GM23338 (cell line): Measurements from ENCODE around the gene IL21R. TPM values are rescaled to one million over a fixed set of nuclear protein-coding genes. Genes with fewer than 3 reads are reported as not detected.

Experiments
- ATAC-seq: fragments of 200-7000 bp; cut with Tn5 transposase; 3 replicates; pipeline ENCODE4 v1.9.1; 2020
- DNase-seq: peaks from one replicate; pipeline ENCODE4 v3.0.0-alpha.2; 2015; ENCODE audit warnings: low spot score
- H2AFZ ChIP-seq: fragments of 200-600 bp; sonication (generic); 2 replicates; pipeline ENCODE4 v1.8.0; 2016; ENCODE audit warnings: antibody characterized with exemption, mild to moderate bottlenecking, moderate library complexity
- H3F3A ChIP-seq: fragments of 200-600 bp; sonication (generic); replicated peaks from 2 replicates; pipeline ENCODE4 v1.8.0; 2017; ENCODE audit warnings: antibody characterized with exemption, mixed run types, low read depth
- H3K27ac ChIP-seq: fragments of 200-600 bp; sonication (generic); 2 replicates; pipeline ENCODE4 v1.6.1; 2016; ENCODE audit warnings: low read depth
- H3K27me3 ChIP-seq: fragments of 200-600 bp; sonication (generic); 2 replicates; pipeline ENCODE4 v1.8.0; 2016; ENCODE audit warnings: mild to moderate bottlenecking, mixed run types, moderate library complexity; ENCODE audit not compliant: insufficient read depth
- H3K36me3 ChIP-seq: fragments of 200-600 bp; sonication (generic); 2 replicates; pipeline ENCODE4 v1.8.0; 2016; ENCODE audit warnings: mild to moderate bottlenecking; ENCODE audit not compliant: insufficient read depth
- H3K4me1 ChIP-seq: fragments of 200-600 bp; sonication (generic); 2 replicates; pipeline ENCODE4 v1.8.0; 2016; ENCODE audit warnings: mild to moderate bottlenecking, moderate library complexity; ENCODE audit not compliant: insufficient read depth
- H3K4me2 ChIP-seq: fragments of 200-600 bp; sonication (generic); 2 replicates; pipeline ENCODE4 v1.7.1; 2017; ENCODE audit warnings: mixed run types
- H3K4me3 ChIP-seq: fragments of 200-600 bp; sonication (generic); 2 replicates; pipeline ENCODE4 v1.6.1; 2016; ENCODE audit warnings: mixed run types
- H3K79me2 ChIP-seq: fragments of 200-600 bp; sonication (generic); replicated peaks from 2 replicates; pipeline ENCODE4 v1.8.0; 2017; ENCODE audit warnings: mild to moderate bottlenecking; ENCODE audit not compliant: insufficient read depth
- H3K9me2 ChIP-seq: fragments of 200-600 bp; sonication (generic); 2 replicates; pipeline ENCODE4 v1.8.0; 2017; ENCODE audit not compliant: insufficient read depth
- H4K20me1 ChIP-seq: fragments of 200-600 bp; sonication (generic); replicated peaks from 2 replicates; pipeline ENCODE4 v1.8.0; 2017; ENCODE audit warnings: mild to moderate bottlenecking; ENCODE audit not compliant: insufficient read depth
- H3K27ac Mint-ChIP-seq: 2 replicates; pipeline ENCODE4 v1.8.0; 2020; ENCODE audit warnings: inconsistent platforms, mild to moderate bottlenecking, moderate library complexity, mixed read lengths
- H3K27me3 Mint-ChIP-seq: 3 replicates; pipeline ENCODE4 v1.8.0; 2022; ENCODE audit warnings: low read depth, mild to moderate bottlenecking, moderate library complexity, mixed read lengths, inconsistent platforms; ENCODE audit not compliant: insufficient read depth, poor library complexity
- H3K36me3 Mint-ChIP-seq: 3 replicates; pipeline ENCODE4 v1.8.0; 2021; ENCODE audit warnings: low read depth, mild to moderate bottlenecking, inconsistent platforms, moderate library complexity, mixed read lengths
- H3K4me1 Mint-ChIP-seq: 3 replicates; pipeline ENCODE4 v1.8.0; 2020; ENCODE audit warnings: mild to moderate bottlenecking, inconsistent platforms, mixed read lengths
- H3K4me3 Mint-ChIP-seq: 3 replicates; pipeline ENCODE4 v1.8.0; 2021; ENCODE audit warnings: moderate library complexity, mild to moderate bottlenecking, inconsistent platforms, mixed read lengths
- H3K9me3 Mint-ChIP-seq: 3 replicates; pipeline ENCODE4 v1.8.0; 2020; ENCODE audit warnings: moderate library complexity, mild to moderate bottlenecking, inconsistent platforms, mixed read lengths
- CREB1 ChIP-seq: fragments of 250-450 bp; sonication (Bioruptor Pico); IDR thresholded peaks from 2 replicates; pipeline ENCODE4 v1.5.0; 2020; ENCODE audit warnings: low read depth, mild to moderate bottlenecking, moderate library complexity
- EZH2 ChIP-seq: fragments of 200-600 bp; sonication (generic); IDR thresholded peaks from one replicate; pipeline ENCODE4 v1.8.0; 2017; ENCODE audit warnings: antibody characterized with exemption, mild to moderate bottlenecking, low read depth; ENCODE audit not compliant: unreplicated experiment
- EZH2phosphoT487 ChIP-seq: fragments of 200-600 bp; sonication (generic); IDR thresholded peaks from one replicate; pipeline ENCODE4 v1.8.1; 2018; ENCODE audit warnings: antibody characterized with exemption; ENCODE audit not compliant: unreplicated experiment
- JUNB ChIP-seq: IDR thresholded peaks from one replicate; pipeline ENCODE4 v1.6.1; 2016; ENCODE audit warnings: antibody characterized with exemption; ENCODE audit not compliant: unreplicated experiment
- NANOG ChIP-seq: IDR thresholded peaks from 2 replicates; pipeline ENCODE4 v1.6.1; 2016; ENCODE audit warnings: antibody characterized with exemption, borderline replicate concordance
- POLR2AphosphoS5 ChIP-seq: IDR thresholded peaks from 2 replicates; pipeline ENCODE4 v1.6.1; 2016; ENCODE audit warnings: antibody characterized with exemption, low read depth
- STAT1 ChIP-seq: IDR thresholded peaks from one replicate; pipeline ENCODE4 v1.6.1; 2016; ENCODE audit warnings: antibody characterized with exemption; ENCODE audit not compliant: unreplicated experiment
- ZNF114 ChIP-seq: fragments of 250-450 bp; sonication (Bioruptor Pico); IDR thresholded peaks from 2 replicates; pipeline ENCODE4 v1.5.0; 2020; ENCODE audit warnings: mild to moderate bottlenecking, moderate library complexity
- ZNF331 ChIP-seq: fragments of 250-450 bp; sonication (Bioruptor Pico); IDR thresholded peaks from 2 replicates; pipeline ENCODE4 v1.5.0; 2020; ENCODE audit warnings: low read depth, mild to moderate bottlenecking, moderate library complexity
- polyA plus RNA-seq: library from polyadenylated mRNA; unstranded; fragments of >200 nt; fragmentation: Nextera tagmentation; extraction: Ambion mirVana; gene quantifications from 2 replicates; pipeline ENCODE4 v1.2.1, GENCODE V29; 2016
- total RNA-seq: library from RNA; depleted of rRNA; stranded (reverse); fragments of >200 nt; shearing (Covaris generic); gene quantifications from 2 replicates; pipeline ENCODE4 v1.2.3, GENCODE V29; 2014
- TF ChIP-seq, protein P1 (sequence below): IDR thresholded peaks from 2 replicates; pipeline ENCODE4 v1.6.1; 2016; ENCODE audit warnings: antibody characterized with exemption
- TF ChIP-seq, protein P2 (sequence below), 2 experiments: fragments of 200-600 bp in 1 of 2; sonication (generic) in 1 of 2; conservative IDR thresholded peaks; 2 replicates each; pipeline versions ENCODE4 v1.5.1 to v1.6.1; 2016 to 2017; ENCODE audit warnings: antibody characterized with exemption in 2 of 2, low read depth in 2 of 2, mild to moderate bottlenecking in 2 of 2, moderate library complexity in 1 of 2
- TF ChIP-seq, protein P3 (sequence below): IDR thresholded peaks from one replicate; pipeline ENCODE4 v1.6.1; 2018; ENCODE audit warnings: antibody characterized with exemption; ENCODE audit not compliant: unreplicated experiment
- TF ChIP-seq, protein P4 (sequence below): fragments of 250-450 bp; sonication (Bioruptor Pico); IDR thresholded peaks from 2 replicates; pipeline ENCODE4 v1.5.0; 2020; ENCODE audit warnings: mild to moderate bottlenecking, moderate library complexity

The IL21R gene
- total and polyA plus RNA-seq, 2 experiments from 2014 or later = 0.42 to 2.6 TPM

DNA sequence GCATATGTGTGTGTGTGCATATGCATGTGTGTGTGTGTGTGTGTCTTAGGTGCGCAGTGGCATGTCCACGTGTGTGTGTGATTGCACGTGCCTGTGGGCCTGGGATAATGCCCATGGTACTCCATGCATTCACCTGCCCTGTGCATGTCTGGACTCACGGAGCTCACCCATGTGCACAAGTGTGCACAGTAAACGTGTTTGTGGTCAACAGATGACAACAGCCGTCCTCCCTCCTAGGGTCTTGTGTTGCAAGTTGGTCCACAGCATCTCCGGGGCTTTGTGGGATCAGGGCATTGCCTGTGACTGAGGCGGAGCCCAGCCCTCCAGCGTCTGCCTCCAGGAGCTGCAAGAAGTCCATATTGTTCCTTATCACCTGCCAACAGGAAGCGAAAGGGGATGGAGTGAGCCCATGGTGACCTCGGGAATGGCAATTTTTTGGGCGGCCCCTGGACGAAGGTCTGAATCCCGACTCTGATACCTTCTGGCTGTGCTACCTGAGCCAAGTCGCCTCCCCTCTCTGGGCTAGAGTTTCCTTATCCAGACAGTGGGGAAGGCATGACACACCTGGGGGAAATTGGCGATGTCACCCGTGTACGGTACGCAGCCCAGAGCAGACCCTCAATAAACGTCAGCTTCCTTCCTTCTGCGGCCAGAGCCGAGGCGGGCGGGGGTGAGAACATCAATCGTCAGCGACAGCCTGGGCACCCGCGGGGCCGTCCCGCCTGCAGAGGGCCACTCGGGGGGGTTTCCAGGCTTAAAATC is 47.6 kb downstream of the IL21R start:
- H3K36me3 Mint-ChIP-seq = peaks cover 11% of the 10 kb centered on the region
- H3K27ac ChIP-seq = no peak overlapping the region

More for the DNA sequence above, 47.6 kb downstream of the IL21R start:
- H3K4me2 ChIP-seq = no peak overlapping the region
- TF ChIP-seq, protein P1, sequence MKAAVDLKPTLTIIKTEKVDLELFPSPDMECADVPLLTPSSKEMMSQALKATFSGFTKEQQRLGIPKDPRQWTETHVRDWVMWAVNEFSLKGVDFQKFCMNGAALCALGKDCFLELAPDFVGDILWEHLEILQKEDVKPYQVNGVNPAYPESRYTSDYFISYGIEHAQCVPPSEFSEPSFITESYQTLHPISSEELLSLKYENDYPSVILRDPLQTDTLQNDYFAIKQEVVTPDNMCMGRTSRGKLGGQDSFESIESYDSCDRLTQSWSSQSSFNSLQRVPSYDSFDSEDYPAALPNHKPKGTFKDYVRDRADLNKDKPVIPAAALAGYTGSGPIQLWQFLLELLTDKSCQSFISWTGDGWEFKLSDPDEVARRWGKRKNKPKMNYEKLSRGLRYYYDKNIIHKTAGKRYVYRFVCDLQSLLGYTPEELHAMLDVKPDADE = no peak
- no peak for TF ChIP-seq EZH2
- TF ChIP-seq, protein P2, sequence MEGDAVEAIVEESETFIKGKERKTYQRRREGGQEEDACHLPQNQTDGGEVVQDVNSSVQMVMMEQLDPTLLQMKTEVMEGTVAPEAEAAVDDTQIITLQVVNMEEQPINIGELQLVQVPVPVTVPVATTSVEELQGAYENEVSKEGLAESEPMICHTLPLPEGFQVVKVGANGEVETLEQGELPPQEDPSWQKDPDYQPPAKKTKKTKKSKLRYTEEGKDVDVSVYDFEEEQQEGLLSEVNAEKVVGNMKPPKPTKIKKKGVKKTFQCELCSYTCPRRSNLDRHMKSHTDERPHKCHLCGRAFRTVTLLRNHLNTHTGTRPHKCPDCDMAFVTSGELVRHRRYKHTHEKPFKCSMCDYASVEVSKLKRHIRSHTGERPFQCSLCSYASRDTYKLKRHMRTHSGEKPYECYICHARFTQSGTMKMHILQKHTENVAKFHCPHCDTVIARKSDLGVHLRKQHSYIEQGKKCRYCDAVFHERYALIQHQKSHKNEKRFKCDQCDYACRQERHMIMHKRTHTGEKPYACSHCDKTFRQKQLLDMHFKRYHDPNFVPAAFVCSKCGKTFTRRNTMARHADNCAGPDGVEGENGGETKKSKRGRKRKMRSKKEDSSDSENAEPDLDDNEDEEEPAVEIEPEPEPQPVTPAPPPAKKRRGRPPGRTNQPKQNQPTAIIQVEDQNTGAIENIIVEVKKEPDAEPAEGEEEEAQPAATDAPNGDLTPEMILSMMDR (conservative IDR thresholded peaks at IDR 0.05; ENCODE audit: low read depth in 2 of 2) = no peak
- TF ChIP-seq ZNF331 = no peak
- TF ChIP-seq EZH2phosphoT487 = no peak
- no peak for TF ChIP-seq JUNB
- TF ChIP-seq, protein P3, sequence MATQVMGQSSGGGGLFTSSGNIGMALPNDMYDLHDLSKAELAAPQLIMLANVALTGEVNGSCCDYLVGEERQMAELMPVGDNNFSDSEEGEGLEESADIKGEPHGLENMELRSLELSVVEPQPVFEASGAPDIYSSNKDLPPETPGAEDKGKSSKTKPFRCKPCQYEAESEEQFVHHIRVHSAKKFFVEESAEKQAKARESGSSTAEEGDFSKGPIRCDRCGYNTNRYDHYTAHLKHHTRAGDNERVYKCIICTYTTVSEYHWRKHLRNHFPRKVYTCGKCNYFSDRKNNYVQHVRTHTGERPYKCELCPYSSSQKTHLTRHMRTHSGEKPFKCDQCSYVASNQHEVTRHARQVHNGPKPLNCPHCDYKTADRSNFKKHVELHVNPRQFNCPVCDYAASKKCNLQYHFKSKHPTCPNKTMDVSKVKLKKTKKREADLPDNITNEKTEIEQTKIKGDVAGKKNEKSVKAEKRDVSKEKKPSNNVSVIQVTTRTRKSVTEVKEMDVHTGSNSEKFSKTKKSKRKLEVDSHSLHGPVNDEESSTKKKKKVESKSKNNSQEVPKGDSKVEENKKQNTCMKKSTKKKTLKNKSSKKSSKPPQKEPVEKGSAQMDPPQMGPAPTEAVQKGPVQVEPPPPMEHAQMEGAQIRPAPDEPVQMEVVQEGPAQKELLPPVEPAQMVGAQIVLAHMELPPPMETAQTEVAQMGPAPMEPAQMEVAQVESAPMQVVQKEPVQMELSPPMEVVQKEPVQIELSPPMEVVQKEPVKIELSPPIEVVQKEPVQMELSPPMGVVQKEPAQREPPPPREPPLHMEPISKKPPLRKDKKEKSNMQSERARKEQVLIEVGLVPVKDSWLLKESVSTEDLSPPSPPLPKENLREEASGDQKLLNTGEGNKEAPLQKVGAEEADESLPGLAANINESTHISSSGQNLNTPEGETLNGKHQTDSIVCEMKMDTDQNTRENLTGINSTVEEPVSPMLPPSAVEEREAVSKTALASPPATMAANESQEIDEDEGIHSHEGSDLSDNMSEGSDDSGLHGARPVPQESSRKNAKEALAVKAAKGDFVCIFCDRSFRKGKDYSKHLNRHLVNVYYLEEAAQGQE = no peak
- TF ChIP-seq NANOG = no peak
- no peak for TF ChIP-seq POLR2AphosphoS5
- TF ChIP-seq CREB1 (CRISPR knock-in tag) = no peak
- TF ChIP-seq ZNF114 = no peak
- TF ChIP-seq, protein P4, sequence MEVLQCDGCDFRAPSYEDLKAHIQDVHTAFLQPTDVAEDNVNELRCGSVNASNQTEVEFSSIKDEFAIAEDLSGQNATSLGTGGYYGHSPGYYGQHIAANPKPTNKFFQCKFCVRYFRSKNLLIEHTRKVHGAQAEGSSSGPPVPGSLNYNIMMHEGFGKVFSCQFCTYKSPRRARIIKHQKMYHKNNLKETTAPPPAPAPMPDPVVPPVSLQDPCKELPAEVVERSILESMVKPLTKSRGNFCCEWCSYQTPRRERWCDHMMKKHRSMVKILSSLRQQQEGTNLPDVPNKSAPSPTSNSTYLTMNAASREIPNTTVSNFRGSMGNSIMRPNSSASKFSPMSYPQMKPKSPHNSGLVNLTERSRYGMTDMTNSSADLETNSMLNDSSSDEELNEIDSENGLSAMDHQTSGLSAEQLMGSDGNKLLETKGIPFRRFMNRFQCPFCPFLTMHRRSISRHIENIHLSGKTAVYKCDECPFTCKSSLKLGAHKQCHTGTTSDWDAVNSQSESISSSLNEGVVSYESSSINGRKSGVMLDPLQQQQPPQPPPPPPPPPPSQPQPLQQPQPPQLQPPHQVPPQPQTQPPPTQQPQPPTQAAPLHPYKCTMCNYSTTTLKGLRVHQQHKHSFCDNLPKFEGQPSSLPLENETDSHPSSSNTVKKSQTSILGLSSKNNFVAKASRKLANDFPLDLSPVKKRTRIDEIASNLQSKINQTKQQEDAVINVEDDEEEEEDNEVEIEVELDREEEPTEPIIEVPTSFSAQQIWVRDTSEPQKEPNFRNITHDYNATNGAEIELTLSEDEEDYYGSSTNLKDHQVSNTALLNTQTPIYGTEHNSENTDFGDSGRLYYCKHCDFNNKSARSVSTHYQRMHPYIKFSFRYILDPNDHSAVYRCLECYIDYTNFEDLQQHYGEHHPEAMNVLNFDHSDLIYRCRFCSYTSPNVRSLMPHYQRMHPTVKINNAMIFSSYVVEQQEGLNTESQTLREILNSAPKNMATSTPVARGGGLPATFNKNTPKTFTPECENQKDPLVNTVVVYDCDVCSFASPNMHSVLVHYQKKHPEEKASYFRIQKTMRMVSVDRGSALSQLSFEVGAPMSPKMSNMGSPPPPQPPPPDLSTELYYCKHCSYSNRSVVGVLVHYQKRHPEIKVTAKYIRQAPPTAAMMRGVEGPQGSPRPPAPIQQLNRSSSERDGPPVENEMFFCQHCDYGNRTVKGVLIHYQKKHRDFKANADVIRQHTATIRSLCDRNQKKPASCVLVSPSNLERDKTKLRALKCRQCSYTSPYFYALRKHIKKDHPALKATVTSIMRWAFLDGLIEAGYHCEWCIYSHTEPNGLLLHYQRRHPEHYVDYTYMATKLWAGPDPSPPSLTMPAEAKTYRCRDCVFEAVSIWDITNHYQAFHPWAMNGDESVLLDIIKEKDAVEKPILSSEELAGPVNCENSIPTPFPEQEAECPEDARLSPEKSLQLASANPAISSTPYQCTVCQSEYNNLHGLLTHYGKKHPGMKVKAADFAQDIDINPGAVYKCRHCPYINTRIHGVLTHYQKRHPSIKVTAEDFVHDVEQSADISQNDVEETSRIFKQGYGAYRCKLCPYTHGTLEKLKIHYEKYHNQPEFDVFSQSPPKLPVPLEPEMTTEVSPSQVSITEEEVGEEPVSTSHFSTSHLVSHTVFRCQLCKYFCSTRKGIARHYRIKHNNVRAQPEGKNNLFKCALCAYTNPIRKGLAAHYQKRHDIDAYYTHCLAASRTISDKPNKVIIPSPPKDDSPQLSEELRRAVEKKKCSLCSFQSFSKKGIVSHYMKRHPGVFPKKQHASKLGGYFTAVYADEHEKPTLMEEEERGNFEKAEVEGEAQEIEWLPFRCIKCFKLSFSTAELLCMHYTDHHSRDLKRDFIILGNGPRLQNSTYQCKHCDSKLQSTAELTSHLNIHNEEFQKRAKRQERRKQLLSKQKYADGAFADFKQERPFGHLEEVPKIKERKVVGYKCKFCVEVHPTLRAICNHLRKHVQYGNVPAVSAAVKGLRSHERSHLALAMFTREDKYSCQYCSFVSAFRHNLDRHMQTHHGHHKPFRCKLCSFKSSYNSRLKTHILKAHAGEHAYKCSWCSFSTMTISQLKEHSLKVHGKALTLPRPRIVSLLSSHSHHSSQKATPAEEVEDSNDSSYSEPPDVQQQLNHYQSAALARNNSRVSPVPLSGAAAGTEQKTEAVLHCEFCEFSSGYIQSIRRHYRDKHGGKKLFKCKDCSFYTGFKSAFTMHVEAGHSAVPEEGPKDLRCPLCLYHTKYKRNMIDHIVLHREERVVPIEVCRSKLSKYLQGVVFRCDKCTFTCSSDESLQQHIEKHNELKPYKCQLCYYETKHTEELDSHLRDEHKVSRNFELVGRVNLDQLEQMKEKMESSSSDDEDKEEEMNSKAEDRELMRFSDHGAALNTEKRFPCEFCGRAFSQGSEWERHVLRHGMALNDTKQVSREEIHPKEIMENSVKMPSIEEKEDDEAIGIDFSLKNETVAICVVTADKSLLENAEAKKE (CRISPR knock-in tag) = no peak
- TF ChIP-seq STAT1 = no peak
- H3K9me2 ChIP-seq = no peaks in the 10 kb centered on the region
- Mint-ChIP-seq H3K9me3 (peaks cover 22% of the 10 kb centered on the region), H3K27ac (no peak overlapping the region), H3K4me3 (no peak overlapping the region), H3K27me3 (peaks cover 7% of the 10 kb centered on the region), H3K4me1 (no peaks in the 10 kb centered on the region; the same call in 2 of the 3 replicates)
- no peaks in the 10 kb centered on the region for H4K20me1 ChIP-seq
- H3K79me2 ChIP-seq = no peaks in the 10 kb centered on the region
- H3K36me3 ChIP-seq = no peaks in the 10 kb centered on the region
- ATAC-seq (no peak), DNase-seq (no peak)
- H3F3A ChIP-seq = no peaks in the 10 kb centered on the region
- H3K4me3 ChIP-seq = no peak overlapping the region
- no peaks in the 10 kb centered on the region for H3K27me3 ChIP-seq
- H3K4me1 ChIP-seq = no peaks in the 10 kb centered on the region
- no peak overlapping the region for H2AFZ ChIP-seq
